HG03439 (cell line): ENCODE measurements around the gene ECPAS.
"Not testable (repeated sequence)": the region's sequence is repeated elsewhere in the genome, so short reads cannot be mapped to it uniquely, and the experiment has no call there.

Source experiments
- ATAC-seq: cut with Tn5 transposase; IDR thresholded peaks from one replicate; pipeline ENCODE4 v1.9.1; 2021; ENCODE audit warnings: mild to moderate bottlenecking, moderate library complexity; ENCODE audit not compliant: unreplicated experiment

ECPAS gene

DNA sequence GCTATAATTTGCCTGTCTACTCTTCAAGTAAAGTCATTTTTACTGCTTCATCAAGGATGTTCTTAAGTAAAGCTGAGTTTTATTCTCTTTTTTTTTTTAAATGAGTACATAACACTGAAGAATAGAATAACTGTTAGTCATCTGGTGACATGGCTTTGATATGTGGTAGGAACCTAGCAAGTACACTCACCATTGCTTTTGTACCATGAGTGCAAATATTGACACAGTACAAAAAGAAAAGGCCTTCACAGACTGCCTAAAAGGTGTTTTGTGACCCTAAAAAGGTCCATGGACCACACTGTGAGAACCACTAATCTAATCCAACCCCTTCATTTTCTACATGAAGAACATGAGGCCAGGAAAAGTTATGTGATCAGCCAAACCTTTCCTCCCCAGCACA is 55.0 kb downstream of the ECPAS start:
- ATAC-seq, result no peak

DNA sequence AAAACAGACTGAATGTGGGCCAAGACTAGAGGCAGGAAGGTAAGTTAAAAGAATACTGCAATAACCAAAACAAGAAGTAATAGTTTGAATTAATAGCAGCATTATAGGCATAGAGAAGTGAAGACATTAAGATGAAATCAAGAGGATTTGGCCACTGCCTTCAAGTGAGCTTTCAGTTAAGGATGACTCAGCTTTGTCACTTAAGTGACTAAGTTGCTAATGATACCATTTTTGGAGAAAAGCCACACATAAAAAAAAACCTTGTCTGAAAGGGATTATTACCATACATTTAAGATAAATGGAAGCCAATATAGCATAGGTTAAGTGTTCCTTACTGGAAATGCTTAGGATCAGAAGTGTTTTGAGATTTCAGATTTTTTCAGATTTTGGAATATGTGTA is 57.0 kb downstream of the ECPAS start:
- no peak for ATAC-seq

DNA sequence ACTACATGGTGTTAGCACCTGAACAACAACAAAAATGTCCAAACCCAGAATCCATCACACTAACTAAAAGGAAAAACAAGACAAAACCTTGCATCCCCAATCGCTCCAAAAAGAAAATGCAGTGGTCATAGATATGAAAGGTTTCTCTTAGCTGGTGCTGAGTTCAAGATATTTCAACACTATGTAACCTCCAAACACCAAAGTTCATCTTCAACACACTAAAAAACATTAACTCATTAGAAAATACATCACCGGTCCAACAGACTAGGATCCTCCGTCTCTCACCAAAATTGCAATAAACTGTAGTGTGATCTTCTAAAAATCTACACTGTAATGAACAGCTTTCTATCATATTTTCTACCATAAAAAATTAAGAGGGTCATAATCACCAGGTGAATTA is 60.8 kb downstream of the ECPAS start:
- ATAC-seq, result no peak

DNA sequence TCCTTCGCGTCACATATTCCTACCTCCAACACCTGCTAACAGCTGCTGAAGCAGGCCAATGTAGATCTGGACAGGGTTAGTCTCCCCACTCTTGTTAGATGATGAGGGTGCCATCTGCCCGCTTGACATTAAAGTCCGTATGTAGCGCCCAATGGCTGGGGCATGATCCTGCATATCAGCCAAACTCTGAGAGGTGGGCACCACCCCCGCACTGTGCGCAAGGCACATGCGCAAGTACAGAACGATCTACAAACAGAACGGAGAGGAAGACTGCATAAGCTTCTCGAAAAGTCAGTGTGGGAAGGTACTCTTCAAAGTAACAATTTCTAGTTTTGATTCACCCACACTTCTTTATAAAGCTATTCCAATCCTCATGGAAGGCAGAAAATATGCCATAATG is 69.8 kb downstream of the ECPAS start:
- ATAC-seq, result no peak

DNA sequence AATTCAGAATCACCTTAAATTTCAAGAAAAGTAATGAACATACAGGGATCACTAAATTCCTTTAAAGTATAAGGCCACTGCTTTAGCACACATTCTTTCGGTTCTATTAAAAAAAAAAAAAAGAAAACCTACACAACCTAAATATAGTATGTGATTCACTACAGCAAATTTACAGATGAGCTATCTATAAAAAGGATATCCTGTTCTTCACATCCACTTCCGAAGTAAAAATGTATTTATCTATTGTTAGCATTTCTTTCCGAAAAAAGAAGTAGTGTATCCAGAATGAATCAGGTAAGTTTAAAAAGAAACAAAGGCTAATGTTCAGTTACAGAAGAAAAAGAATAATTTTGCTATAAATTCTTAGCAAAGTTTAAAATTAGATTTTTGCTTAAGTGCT is 70.2 kb downstream of the ECPAS start:
- ATAC-seq, result no peak

DNA sequence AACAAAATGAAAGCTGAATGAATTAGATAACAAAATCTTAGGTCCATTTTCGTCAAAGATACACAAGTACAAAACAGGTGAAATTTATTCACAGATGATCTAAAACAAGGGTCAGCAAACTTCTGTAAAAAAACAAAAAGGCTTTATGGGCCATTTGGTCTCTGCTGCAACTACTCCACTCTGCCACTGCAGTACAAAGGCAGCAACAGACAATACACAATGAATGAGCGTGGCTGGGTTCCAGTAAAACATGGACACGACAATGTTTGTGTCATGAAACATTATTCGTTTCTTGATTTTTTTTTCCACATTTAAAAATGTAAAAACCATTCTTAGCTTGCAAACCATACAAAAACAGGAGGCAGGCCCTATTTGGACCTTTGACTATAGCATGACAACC is 71.9 kb downstream of the ECPAS start:
- no peak for ATAC-seq

DNA sequence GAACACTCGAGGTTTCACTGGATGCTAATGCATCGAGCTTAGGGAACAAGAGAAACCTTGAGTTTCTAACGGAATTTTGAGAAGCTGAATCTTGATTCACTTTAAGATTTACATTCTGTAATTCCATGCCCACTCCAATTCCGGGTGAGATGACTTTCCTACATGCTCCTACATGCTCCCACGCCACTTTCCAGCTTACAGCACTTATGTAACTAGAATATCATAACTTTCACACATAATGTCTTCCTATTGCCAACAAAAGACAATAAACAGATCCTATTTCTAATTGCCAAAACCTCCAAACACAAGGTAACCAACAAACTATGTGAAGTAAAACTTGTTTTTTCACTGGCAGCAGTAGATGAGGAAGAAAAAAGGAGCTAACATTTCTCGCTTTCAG is 72.9 kb downstream of the ECPAS start:
- no peak for ATAC-seq

DNA sequence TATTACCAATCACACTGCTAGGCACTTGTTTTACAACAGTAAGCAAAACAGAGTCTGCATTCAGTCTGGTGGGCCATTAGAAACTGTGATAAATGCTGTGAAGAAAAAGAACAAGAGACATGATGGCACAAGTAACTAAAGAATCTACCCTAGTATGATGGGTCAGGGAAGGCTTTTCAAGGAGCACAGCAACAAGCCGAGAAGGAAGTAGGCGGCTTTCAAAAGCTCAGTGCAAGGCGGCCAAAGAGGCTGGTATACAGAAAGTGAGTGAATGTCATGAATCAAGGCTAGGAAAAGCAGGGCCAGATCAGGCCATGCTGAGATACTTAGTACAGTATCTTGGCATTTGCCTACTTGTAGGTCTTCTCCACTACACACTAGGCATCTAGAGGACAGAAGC is 76.4 kb downstream of the ECPAS start:
- no peak for ATAC-seq

DNA sequence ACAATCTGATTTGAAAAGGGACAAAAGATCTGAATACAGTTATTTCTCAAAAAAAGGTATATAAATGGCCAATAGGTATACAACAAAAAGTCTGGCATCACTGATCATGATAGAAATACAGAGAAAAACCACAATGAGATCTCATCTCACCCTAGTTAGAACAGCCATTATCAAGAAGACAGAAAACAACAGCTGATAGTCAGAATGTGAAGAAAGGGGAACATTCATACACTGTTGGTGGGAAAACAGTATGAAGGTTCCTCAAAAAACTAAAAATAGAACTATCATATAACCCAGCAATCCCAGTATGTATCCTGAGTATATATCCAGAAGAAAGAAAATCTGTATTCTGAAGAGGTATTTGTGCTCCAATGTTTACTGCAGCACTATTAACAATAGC is 78.5 kb downstream of the ECPAS start:
- ATAC-seq, result no peak

DNA sequence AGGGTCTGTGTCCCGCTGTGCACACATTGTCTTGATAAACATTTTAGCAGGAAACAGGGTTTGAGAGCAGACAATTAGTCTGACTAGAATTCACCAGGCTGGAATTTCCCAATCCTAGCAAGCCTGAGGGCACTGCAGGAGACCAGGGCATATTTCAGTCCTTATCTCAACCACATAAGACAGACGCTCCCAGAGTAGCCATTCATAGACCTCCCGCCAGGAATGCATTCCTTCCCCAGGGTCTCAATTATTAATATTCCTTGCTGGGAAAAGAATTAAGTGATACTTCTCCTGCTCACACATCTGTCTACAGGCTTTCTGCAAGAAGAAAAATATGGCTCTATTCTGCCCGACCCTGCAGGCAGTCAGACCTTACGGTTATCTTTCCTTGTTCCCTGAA is 82.7 kb downstream of the ECPAS start:
- ATAC-seq, result not testable (repeated sequence)

DNA sequence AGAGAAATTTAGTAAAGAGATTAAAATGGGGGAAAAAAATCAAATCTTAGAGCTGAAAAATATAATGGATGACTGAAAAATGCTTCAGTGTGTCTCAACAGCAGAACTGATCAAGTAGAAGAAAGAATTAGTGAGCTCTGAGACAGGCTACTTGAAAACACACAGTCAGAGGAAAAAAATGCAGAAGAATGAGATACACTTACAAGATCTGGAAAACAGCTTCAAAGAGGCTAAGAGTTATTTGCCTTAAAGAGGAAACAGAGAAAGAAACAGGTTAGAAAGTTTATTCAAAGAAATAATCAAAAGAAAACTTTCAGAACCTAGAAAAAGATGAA is 83.7 kb downstream of the ECPAS start:
- ATAC-seq, result no peak

DNA sequence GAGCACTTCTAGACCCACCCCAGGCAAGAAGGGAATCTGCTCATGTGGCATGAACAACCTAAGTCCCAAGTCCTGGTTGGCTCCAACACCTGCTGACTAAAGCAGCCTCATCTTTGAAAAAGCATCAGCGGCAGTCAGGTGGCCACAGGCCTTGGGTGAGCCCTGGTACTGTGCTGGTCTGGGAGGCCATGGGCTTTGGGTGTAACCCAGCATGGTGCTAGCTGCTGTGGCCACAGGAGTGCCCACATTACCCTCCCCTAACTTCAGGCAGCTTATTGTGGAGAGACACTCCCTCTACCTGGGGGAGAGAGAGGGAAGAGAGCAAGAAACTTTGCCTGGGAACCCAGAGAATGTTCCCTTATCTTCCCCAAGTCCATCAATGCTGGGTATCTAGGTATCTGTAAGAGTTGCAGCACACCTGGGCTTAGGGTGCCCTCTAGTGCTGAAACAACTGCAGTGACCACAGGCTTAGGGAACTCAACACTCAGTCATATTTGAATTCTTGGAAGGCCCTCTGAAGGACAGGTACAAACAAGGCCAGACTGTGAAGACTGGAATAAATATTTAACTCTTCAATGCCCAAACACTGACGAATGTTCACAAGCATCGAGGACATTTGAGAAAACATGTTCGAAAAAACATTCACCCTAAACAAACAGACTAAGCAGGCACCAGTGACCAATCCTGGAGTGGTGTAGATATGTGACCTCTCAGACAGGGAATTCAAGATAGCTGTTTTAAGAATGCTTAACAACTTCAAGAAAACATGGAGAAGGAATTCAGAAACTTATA is 84.2 kb downstream of the ECPAS start:
- ATAC-seq, result no peak

DNA sequence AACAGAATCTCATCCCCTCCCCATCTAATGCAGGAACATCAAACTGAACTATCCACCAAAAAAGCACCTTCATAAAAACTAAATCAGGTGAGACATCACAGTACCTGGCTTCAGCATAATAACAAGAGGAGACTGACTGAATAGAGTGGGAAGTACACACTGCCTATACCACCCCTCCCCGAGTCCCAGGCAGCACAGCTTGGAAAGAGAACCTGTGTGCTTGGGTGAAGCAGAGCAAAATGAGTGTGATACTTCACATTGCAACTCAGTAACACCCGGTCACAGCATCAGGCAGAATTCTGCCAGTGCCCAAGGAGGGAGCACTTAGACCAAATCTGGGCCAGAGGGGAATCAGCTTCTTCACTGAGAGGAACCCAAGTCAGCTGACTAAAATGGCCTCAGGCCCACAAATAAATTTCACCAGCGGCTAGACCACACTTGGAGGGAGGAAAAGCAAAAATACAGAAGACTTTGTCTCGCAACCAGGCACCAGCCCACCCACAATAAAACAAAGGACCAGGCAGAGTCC is 84.9 kb downstream of the ECPAS start:
- no peak for ATAC-seq

DNA sequence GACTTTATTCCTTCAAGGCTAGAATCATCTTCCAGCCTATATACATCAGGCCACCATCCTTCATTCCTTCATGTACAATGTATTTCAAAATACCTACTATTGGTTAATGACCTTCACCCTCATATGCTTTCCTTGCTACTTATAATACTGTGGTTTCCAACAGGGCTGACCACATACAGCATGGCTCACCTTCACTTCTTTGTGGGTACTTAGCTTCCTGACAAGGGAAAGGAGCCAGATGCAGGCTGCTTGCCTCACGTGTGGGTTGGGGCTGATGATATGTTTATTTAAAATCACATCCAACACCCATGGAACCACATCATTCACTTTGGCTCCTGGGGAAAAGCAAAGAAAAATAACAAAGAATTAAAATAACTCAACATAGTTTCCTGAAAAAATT is 90.2 kb downstream of the ECPAS start:
- no peak for ATAC-seq

DNA sequence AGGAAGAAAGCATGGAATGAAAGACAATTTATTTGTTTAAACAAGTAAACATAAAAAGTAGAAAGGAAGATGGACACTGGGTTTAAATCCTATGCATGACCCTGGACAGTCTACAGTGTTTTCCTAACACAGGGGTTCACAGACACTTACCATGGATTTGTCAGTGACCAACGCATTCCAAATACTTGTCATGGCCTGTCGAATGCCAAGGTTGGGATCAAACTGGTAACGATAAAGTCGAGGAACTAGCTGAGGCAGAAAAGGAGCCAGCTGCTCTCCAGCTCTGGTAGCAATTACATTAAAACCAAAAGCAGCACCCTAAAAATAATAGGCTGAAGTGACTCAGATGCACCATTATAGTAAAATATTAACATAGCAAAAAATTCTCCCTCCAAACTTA is 94.8 kb downstream of the ECPAS start:
- ATAC-seq, result no peak

DNA sequence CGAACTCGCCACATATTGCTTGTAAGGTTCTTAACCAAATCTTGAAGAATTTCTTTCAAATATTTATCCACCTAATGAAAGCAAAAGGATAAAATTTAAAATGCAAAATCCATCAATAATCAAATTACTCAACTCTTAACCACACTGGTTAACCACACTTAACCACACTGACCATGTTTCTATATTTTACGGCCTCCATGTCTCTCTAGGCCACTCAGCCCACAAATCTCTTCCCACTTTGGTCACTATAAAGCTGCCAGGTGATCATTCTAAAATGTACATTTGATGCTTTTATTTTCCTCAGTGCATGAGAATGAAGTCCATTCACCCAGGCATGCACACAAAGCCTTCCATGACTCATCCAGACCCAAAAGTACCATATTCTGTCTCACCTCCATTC is 97.8 kb downstream of the ECPAS start:
- no peak for ATAC-seq

DNA sequence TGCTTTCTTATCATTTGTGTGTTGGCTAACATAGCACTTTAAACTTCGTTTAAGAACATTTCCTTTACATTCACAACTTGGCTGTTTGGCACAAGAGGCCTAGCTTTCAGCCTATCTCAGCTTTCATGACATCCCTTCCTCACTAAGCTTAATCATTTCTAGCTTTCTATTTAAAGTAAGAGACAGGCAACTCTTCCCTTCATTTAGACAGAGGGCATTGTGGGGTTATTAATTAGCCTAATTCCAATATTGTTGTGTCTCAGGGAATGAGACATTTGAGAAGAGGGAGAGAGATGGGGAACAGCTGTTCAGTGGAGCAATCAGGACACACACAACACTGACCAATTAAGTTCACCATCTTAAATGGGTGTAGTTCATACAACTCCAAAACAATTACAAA is 103.2 kb downstream of the ECPAS start:
- no peak for ATAC-seq

DNA sequence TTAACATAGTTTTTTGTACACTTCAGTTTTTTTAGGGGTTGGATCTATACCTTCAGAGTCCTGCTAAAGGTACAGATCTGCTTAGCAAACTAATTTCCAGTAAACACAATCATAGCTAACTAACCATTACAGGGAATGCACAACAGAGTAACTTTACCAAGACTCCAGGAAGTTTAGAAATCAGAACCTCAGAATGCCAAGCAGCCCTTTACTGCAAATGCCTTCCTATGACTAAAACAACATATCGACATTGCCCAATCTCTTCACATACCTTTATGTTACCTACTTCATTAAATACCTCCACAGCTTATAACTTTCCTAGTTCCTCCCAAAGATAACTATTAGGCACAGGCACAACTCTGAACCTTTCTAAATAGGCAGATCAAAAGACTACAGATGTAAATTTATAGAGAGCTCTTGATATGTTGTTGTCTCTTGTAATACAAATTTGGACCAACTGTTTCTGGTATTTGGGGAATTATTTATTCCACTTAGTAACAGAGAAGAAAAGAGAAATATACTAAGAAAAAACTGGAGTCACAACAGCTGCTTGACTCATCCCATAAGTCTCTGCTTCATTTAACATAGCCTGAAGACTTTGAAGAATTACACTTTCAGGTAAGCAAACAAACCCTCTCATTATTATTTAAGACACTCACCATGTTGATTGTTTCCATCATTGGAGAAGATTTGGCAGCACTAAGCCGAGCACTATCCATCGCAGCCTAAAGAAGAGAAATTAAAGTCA is 108.2 kb downstream of the ECPAS start:
- ATAC-seq, result no peak

DNA sequence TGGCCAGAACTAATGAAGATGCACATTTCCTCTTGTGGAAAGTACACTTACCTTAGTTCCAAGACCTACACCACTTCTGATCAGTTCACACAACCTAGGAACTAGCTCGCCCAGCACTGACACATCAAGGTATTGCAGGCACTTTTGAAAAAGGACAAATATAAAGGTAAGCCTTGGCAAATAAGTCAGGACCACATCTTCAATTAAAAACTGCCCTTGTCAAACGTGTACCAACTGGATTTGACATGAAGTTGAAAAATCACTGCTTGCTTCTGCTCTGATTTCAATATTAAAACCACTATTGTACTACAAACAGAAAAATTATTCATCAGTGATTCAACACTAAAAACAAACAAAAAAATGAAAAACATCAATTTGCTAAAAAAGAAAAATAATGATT is 109.1 kb downstream of the ECPAS start:
- no peak for ATAC-seq

DNA sequence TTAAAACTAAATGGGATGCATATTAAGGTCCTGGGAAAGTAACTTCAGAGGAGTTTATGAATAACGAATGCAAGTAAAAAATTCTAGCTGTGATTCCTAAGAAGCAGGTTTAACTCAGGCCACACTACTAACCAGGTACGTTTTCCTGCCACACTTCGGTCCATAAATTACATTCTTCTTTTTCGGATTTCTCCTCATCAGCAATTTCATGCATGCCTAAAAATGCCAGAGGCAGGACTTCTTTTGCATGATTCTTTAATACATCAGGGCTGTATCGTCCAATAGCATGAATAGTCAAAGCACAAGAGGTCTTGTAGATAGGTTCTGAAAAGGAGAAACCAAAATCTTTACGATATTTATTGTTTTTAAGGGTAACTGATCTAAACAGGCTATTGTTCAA is 111.9 kb downstream of the ECPAS start:
- no peak for ATAC-seq

DNA sequence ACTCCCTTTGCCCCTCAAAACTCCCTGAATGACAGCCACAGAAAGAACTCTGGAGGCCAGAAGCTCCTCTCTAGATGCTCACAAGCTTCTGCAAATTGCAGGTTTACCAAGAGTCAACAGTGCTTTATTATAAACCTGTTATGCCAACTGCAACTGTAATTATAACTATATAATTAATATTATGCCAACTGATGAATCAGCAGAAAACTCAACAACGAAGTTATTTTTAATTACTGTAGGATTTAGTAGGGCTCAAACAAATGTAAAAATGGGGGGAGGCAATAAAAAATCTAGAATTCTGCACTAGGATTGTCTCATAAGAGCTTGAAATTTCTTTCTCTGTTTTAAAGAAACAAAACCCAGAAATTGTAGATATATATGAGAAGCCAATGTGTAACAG is 117.2 kb downstream of the ECPAS start:
- ATAC-seq, result no peak

DNA sequence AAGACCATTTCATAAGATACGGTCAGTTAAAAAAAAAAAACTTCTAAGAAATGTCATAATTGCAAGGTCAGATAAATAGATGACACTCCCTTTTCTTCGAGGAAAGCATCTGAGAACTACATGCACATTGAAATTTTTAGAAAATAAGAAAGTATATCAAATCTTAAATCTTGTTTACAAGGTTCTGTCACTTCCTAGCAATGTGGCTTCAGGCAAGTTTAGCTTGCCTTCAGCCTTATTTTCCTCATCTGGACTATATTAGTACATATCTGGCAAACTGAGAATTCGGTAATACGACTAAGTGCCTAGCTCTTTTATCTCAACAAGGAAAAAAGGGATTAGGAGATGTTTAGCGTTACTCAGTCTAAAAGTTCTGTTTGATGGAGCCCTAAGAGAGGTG is 121.7 kb downstream of the ECPAS start:
- no peak for ATAC-seq

DNA sequence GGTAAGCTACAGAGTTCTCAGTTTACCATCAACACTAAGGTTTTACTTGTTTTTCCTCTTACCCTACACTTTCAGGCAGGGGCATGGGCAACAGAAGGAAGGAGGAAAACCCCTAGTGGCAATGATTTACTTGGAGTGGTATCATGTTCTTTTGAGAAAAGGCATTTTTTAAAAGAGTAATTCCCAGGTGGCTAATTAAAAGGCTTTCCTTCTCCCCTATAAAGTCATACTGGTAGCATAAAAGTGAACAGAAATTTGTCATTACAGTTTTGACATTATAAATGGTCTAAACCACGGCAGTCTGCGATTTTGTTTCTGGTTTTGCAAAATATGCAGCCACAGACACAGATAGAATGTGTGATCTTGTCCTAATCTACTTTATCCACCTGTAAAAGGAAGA is 123.3 kb downstream of the ECPAS start:
- no peak for ATAC-seq
